PC-9 (cell line): ENCODE data around the gene SLC16A2. TPM values are rescaled to one million over a fixed set of nuclear protein-coding genes. Genes with fewer than 3 reads are reported as not detected.

Experiments
- BruUV-seq: library from RNA; stranded (reverse); fragments of 400-500 nt; replicated peaks from 2 replicates; lab custom pipeline; 2021; lab: Mats Ljungman, UMichigan
- CTCF ChIA-PET: fragments of 300-600 bp; sonication (Branson Sonifier 250); formaldehyde crosslinking; loops from one replicate; lab custom pipeline; 2022; ENCODE audit warnings: antibody characterized with exemption; lab: Charles Lee
- POLR2A ChIA-PET: fragments of 300-600 bp; sonication (Branson Sonifier 250); formaldehyde crosslinking; loops from one replicate; lab custom pipeline; 2022; ENCODE audit warnings: antibody characterized with exemption; ENCODE audit not compliant: unreplicated experiment; lab: Charles Lee
- DNase-seq, 2 experiments: peaks; one replicate each; pipeline versions ENCODE4 v3.0.0 to v3.0.0-alpha.2; 2015 to 2022; ENCODE audit warnings: mixed read lengths in 1 of 2
- H2AFZ ChIP-seq: fragments of 200-600 bp; sonication (generic); 2 replicates; pipeline ENCODE4 v1.8.1; 2017; ENCODE audit warnings: antibody characterized with exemption
- H3F3A ChIP-seq: fragments of 200-600 bp; sonication (generic); 2 replicates; pipeline ENCODE4 v1.8.1; 2017; ENCODE audit warnings: antibody characterized with exemption, mild to moderate bottlenecking, low read depth; ENCODE audit not compliant: insufficient read depth
- H3K27ac ChIP-seq: fragments of 200-600 bp; sonication (generic); 2 replicates; pipeline ENCODE4 v1.6.1; 2016; ENCODE audit warnings: mixed run types
- H3K27me3 ChIP-seq: fragments of 200-600 bp; sonication (generic); 2 replicates; pipeline ENCODE4 v1.6.1; 2016; ENCODE audit warnings: low read depth, mixed run types; ENCODE audit not compliant: insufficient read depth
- H3K36me3 ChIP-seq: fragments of 200-600 bp; sonication (generic); 2 replicates; pipeline ENCODE4 v1.6.1; 2016; ENCODE audit warnings: low read depth, mixed run types
- H3K4me1 ChIP-seq: fragments of 200-600 bp; sonication (generic); replicated peaks from 2 replicates; pipeline ENCODE4 v1.6.1; 2016; ENCODE audit warnings: mixed run types; ENCODE audit not compliant: insufficient read depth
- H3K4me2 ChIP-seq: fragments of 200-600 bp; sonication (generic); 2 replicates; pipeline ENCODE4 v1.6.1; 2017; ENCODE audit warnings: mixed run types
- H3K4me3 ChIP-seq: fragments of 200-600 bp; sonication (generic); 2 replicates; pipeline ENCODE4 v1.6.1; 2016; ENCODE audit warnings: mixed run types
- H3K79me2 ChIP-seq: fragments of 200-600 bp; sonication (generic); 2 replicates; pipeline ENCODE4 v1.6.1; 2017; ENCODE audit warnings: low read depth, mixed run types
- H3K9me2 ChIP-seq: fragments of 200-600 bp; sonication (generic); 2 replicates; pipeline ENCODE4 v1.8.1; 2017; ENCODE audit warnings: mild to moderate bottlenecking; ENCODE audit not compliant: insufficient read depth
- H3K9me3 ChIP-seq: fragments of 200-600 bp; sonication (generic); 2 replicates; pipeline ENCODE4 v1.8.1; 2016; ENCODE audit warnings: low read depth; ENCODE audit not compliant: insufficient read depth
- H4K20me1 ChIP-seq: fragments of 200-600 bp; sonication (generic); 2 replicates; pipeline ENCODE4 v1.8.1; 2017; ENCODE audit not compliant: insufficient read depth
- EZH2 ChIP-seq: fragments of 200-600 bp; sonication (generic); IDR thresholded peaks from 2 replicates; pipeline ENCODE4 v1.8.0; 2017; ENCODE audit warnings: antibody characterized with exemption, low read depth
- intact Hi-C: fragments of 100-400 bp; cut with micrococcal nuclease; formaldehyde crosslinking; loops from one replicate; pipeline ENCODE4 v1.10.0; 2022; ENCODE audit not compliant: unreplicated experiment
- total RNA-seq: library from RNA; stranded (reverse); gene quantifications from 2 replicates; pipeline ENCODE4 v1.2.3, GENCODE V29; 2021
- TF ChIP-seq, protein P1 (sequence below): fragments of 200-600 bp; sonication (generic); conservative IDR thresholded peaks from 2 replicates; pipeline ENCODE4 v1.6.1; 2017; ENCODE audit warnings: mixed run types, antibody characterized with exemption, mild to moderate bottlenecking, moderate library complexity

Gene SLC16A2
- total RNA-seq, 1 experiment from 2014 or later, result not detected

DNA sequence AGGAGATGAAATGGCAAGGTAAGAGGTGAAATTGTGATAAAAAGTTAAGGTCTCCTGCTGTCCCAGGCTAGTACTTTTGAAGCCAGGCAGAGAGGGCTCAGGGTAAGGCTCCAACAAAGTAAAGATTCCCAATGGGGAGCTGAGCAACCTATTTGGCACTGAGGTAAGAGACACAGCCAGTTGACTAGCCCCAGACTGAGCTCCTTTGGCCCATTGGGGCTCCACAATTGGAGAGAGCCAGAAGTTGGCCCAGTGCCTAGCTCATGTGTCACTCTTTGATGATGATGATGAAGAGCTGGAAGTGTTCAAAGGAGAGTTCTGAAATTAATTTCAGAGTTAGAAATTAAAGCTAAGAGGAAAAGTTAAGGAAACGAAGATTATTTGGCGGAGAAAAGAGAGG lies 98.6 kb downstream of the SLC16A2 start:
- no peak overlapping the region for H3K4me3 ChIP-seq
- no peak overlapping the region for H3K4me2 ChIP-seq
- no peaks in the 10 kb centered on the region for H3K36me3 ChIP-seq
- TF ChIP-seq, protein P1, sequence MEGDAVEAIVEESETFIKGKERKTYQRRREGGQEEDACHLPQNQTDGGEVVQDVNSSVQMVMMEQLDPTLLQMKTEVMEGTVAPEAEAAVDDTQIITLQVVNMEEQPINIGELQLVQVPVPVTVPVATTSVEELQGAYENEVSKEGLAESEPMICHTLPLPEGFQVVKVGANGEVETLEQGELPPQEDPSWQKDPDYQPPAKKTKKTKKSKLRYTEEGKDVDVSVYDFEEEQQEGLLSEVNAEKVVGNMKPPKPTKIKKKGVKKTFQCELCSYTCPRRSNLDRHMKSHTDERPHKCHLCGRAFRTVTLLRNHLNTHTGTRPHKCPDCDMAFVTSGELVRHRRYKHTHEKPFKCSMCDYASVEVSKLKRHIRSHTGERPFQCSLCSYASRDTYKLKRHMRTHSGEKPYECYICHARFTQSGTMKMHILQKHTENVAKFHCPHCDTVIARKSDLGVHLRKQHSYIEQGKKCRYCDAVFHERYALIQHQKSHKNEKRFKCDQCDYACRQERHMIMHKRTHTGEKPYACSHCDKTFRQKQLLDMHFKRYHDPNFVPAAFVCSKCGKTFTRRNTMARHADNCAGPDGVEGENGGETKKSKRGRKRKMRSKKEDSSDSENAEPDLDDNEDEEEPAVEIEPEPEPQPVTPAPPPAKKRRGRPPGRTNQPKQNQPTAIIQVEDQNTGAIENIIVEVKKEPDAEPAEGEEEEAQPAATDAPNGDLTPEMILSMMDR, result no peak
- no peak for TF ChIP-seq EZH2
- BruUV-seq, result no TSS peak
- no peaks in the 10 kb centered on the region for H3F3A ChIP-seq
- H3K9me2 ChIP-seq, result no peaks in the 10 kb centered on the region
- no peak for DNase-seq
- no peaks in the 10 kb centered on the region for H3K79me2 ChIP-seq
- no peak overlapping the region for H3K27ac ChIP-seq
- ChIA-PET POLR2A (no interaction called here), CTCF (no interaction called here)
- no peaks in the 10 kb centered on the region for H3K9me3 ChIP-seq
- intact Hi-C loops, result no loop called here
- H2AFZ ChIP-seq, result no peak overlapping the region
- H3K27me3 ChIP-seq, result no peaks in the 10 kb centered on the region
- no peaks in the 10 kb centered on the region for H4K20me1 ChIP-seq
- H3K4me1 ChIP-seq, result no peaks in the 10 kb centered on the region

DNA sequence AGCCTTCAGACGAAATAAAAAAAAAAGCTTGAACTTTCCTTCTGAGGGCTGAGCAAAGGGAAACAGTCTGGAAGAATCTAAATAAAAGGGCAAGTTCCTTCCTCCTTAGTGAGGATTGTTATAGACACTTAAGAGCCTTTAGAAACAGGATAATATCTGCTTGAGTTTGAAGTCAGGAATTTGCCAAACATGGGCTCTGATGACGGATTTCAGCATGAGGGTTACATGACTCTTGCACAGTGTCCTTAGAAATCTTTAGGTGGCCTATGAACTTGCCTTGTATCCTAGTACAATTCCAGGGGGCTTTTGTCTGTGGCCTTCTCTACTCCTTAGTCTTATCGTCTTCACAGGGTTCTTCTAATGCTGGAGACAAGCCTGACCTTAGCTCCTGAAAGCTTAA lies 99.0 kb downstream of the SLC16A2 start:
- no peak overlapping the region for H2AFZ ChIP-seq
- no peaks in the 10 kb centered on the region for H3K79me2 ChIP-seq
- no peaks in the 10 kb centered on the region for H3K4me1 ChIP-seq
- TF ChIP-seq, protein P1, result no peak
- TF ChIP-seq EZH2, result no peak
- no peaks in the 10 kb centered on the region for H4K20me1 ChIP-seq
- BruUV-seq, result no TSS peak
- H3K9me2 ChIP-seq, result no peaks in the 10 kb centered on the region
- no peak overlapping the region for H3K27ac ChIP-seq
- CTCF ChIA-PET, result no interaction called here
- H3K4me3 ChIP-seq, result no peak overlapping the region
- DNase-seq, result no peak
- POLR2A ChIA-PET, result no interaction called here
- no peaks in the 10 kb centered on the region for H3K27me3 ChIP-seq
- H3K4me2 ChIP-seq, result no peak overlapping the region
- H3K36me3 ChIP-seq, result no peaks in the 10 kb centered on the region
- H3K9me3 ChIP-seq, result no peaks in the 10 kb centered on the region
- H3F3A ChIP-seq, result no peaks in the 10 kb centered on the region
- intact Hi-C loops, result no loop called here

DNA sequence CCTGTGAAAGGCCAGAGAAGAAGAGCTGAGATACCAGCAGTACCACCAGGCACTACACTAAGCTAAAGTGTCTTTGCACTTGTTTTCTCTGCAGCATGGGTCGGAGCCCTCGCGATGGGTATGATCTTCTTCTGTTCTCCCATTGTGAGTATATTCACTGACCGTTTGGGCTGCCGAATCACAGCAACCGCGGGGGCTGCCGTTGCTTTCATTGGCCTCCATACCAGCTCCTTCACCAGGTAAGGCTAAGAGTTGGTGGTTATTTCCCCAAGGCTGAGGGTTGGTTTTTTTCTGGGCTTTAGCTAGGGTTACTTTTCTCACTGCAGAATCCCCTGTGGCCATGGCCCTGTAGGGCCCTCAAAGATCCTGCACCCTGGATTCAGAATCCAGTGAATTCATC lies 99.6 kb downstream of the SLC16A2 start:
- Histone ChIP-seq H4K20me1 (no peaks in the 10 kb centered on the region), H3K36me3 (no peaks in the 10 kb centered on the region), H3K27me3 (no peaks in the 10 kb centered on the region), H3K4me1 (no peaks in the 10 kb centered on the region), H3K27ac (no peak overlapping the region), H3K9me3 (no peaks in the 10 kb centered on the region), H3K9me2 (no peaks in the 10 kb centered on the region), H3K4me2 (no peak overlapping the region), H3F3A (no peaks in the 10 kb centered on the region), H3K4me3 (no peak overlapping the region), H3K79me2 (no peaks in the 10 kb centered on the region), H2AFZ (no peak overlapping the region)
- no peak for DNase-seq
- ChIA-PET CTCF (no interaction called here), POLR2A (no interaction called here)
- intact Hi-C loops, result no loop called here
- no TSS peak for BruUV-seq
- TF ChIP-seq, protein P1, result no peak
- TF ChIP-seq EZH2, result no peak
